ENCODE measurements around the gene TRMT2A. TPM values are rescaled to one million over a fixed set of nuclear protein-coding genes. Genes with fewer than 3 reads are reported as not detected.

The TRMT2A gene
- total RNA-seq, 1 experiment from 2014 or later: 68.1 TPM

DNA sequence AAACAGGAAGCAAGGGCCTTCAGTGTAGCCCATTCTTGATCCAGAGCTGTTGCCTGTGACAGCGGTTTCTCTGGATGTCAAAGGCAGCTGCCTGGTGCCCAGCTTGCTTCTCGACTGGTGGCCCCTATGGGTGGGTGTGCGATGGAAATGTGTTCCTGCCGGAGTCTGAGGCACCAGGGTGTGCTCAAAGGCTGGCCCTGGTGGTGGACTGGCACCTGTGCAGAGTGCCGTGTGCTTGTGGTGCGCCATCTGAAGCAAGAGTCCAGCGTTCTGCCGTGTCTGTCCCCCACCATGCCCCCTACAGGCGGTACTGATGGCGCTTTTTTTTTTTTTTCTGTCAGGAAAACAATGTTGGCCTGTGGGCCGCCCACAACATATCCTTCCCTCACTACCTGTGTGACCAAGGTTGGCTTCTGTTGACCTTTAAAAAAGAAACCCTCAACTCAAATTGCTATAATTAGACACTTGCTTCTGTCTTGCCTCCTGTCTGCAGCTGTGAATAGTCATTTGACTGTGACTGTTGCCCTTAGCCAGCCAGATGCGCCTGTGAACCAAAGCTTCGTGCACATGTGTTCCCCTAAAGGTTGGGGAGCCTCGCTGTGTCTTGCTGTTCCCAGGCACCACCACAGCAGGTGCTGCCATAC, 5.9 kb downstream of the TRMT2A start:
- CTCF ChIA-PET: no interaction called here
- peak; percentile 60 for DNase-seq (ENCODE audit: low spot score)
- BruUV-seq (replicated peaks): no TSS peak
- Histone ChIP-seq H3K27me3 (replicated peaks; ENCODE audit: insufficient read depth, low read depth, low read length, poor library complexity) (no peaks in the 10 kb centered on the region), H3K27ac (ENCODE audit: low read depth, low read length, poor library complexity, severe bottlenecking) (no peak overlapping the region), H3K36me3 (ENCODE audit: insufficient read depth, low read length, poor library complexity, severe bottlenecking) (peaks cover 87% of the 10 kb centered on the region), H3K4me3 (ENCODE audit: low read depth, low read length, poor library complexity, severe bottlenecking) (no peak overlapping the region), H3K9me3 (ENCODE audit: low read depth, low read length, poor library complexity, severe bottlenecking) (no peaks in the 10 kb centered on the region), H3K4me1 (ENCODE audit: insufficient read depth, low read length, poor library complexity, severe bottlenecking) (peaks cover 8% of the 10 kb centered on the region)
- intact Hi-C loops (cut with micrococcal nuclease; ENCODE audit: unreplicated experiment): no loop called here
- TF ChIP-seq, protein P1, sequence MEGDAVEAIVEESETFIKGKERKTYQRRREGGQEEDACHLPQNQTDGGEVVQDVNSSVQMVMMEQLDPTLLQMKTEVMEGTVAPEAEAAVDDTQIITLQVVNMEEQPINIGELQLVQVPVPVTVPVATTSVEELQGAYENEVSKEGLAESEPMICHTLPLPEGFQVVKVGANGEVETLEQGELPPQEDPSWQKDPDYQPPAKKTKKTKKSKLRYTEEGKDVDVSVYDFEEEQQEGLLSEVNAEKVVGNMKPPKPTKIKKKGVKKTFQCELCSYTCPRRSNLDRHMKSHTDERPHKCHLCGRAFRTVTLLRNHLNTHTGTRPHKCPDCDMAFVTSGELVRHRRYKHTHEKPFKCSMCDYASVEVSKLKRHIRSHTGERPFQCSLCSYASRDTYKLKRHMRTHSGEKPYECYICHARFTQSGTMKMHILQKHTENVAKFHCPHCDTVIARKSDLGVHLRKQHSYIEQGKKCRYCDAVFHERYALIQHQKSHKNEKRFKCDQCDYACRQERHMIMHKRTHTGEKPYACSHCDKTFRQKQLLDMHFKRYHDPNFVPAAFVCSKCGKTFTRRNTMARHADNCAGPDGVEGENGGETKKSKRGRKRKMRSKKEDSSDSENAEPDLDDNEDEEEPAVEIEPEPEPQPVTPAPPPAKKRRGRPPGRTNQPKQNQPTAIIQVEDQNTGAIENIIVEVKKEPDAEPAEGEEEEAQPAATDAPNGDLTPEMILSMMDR (conservative IDR thresholded peaks at IDR 0.05; ENCODE audit: low read depth, low read length): peak; percentile 63
- TF ChIP-seq EZH2 (IDR thresholded peaks at IDR 0.05; ENCODE audit: borderline replicate concordance, low read depth, low read length, poor library complexity, severe bottlenecking): no peak
- POLR2A ChIA-PET (ENCODE audit: low non-redundant PET): no interaction called here

DNA sequence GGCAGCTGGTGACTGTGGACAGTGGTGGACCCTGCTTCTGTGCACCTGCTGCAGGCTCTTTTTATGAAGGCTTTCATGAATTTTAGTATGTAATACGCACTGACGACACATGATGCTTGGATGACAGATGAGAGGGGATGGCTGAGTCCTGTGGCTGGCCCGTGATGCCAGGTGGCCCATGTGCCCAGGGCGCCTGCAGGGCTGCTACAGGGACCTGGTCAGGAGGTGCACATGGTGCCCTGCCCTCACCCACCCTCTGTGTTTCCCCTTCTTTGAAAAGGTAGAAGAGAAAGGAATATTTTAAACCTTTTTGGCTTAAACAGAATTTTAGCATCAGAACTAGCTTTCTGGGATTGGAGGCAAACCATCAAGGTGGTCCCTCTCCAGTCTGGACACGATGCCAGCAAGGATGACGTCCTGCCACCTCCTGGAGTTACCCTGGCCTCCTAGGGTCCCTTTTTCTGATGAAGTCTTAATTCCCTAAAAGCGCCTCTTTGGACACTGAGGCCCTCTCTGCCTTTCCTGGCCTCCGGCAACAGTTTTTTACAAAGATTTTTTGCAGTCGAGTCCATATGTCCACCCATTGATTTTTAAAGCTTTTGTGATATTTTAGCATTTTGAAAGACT, 6.6 kb downstream of the TRMT2A start:
- H3K36me3 ChIP-seq (ENCODE audit: insufficient read depth, low read length, poor library complexity, severe bottlenecking): peaks cover 90% of the 10 kb centered on the region
- no peak for TF ChIP-seq EZH2 (IDR thresholded peaks at IDR 0.05; ENCODE audit: borderline replicate concordance, low read depth, low read length, poor library complexity, severe bottlenecking)
- TF ChIP-seq, protein P1 (conservative IDR thresholded peaks at IDR 0.05; ENCODE audit: low read depth, low read length): no peak
- ChIA-PET POLR2A (ENCODE audit: low non-redundant PET) (interaction anchor here (0.6 kb wide), 2 partner anchors 10 to 286 kb away, joined by 3 read pairs; no protein-coding TSS in a partner anchor), CTCF (no interaction called here)
- intact Hi-C loops (cut with micrococcal nuclease; ENCODE audit: unreplicated experiment): no loop called here
- DNase-seq (ENCODE audit: low spot score): no peak
- no peaks in the 10 kb centered on the region for H3K9me3 ChIP-seq (ENCODE audit: low read depth, low read length, poor library complexity, severe bottlenecking)
- H3K4me3 ChIP-seq (ENCODE audit: low read depth, low read length, poor library complexity, severe bottlenecking): no peak overlapping the region
- H3K27ac ChIP-seq (ENCODE audit: low read depth, low read length, poor library complexity, severe bottlenecking): no peak overlapping the region
- no peaks in the 10 kb centered on the region for H3K27me3 ChIP-seq (replicated peaks; ENCODE audit: insufficient read depth, low read depth, low read length, poor library complexity)
- H3K4me1 ChIP-seq (ENCODE audit: insufficient read depth, low read length, poor library complexity, severe bottlenecking): peaks cover 2% of the 10 kb centered on the region
- TSS peak; percentile 66 for BruUV-seq (replicated peaks)

DNA sequence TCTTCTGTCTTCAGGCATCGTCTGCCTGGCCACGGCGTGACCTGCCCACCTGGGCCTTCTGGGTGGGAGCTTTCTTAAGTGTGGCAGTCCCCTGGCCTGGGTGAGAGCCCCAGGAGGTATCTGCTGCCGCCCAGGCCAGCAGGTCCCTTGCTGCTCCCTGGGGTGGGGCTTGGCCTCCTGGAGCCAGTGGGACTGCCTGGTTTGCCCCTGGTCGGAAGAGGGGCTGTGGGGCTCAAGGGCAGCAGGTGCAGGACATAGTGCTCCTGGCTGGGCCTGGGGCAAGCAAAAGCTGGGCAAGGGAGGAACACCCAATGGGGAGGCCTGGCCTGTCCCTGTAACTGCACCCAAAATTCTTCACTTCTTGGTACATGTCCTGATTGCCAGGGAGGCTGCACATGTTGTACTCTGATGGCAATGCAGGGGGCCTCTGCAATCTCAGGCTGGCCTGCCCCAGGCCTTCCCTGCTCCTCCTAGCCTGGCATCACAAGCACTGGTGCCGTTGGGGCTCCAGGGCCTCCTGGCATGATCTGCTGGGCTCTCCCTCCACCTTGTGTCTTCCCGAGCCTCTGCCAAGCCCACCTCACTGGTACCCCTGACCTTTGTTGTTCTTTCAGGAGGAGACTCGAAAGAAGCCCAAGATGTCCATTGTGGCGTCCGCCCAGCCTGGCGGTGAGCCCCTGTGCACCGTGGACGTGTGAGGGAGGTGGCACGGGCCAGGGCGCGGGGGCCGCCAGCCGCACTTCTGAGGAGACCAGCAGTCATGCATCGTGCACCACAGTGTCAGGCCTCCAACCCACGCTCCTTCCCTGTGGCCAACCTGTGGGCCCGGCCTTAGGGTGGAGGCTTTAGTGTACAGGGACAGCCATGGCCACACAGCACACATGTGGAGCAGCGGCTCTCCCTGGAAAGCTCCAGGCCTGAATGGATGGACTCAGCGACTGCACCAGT, 7.3 kb downstream of the TRMT2A start:
- no peak for TF ChIP-seq EZH2 (IDR thresholded peaks at IDR 0.05; ENCODE audit: borderline replicate concordance, low read depth, low read length, poor library complexity, severe bottlenecking)
- TF ChIP-seq, protein P1 (conservative IDR thresholded peaks at IDR 0.05; ENCODE audit: low read depth, low read length): no peak
- no TSS peak for BruUV-seq (replicated peaks)
- no peak overlapping the region for H3K4me3 ChIP-seq (ENCODE audit: low read depth, low read length, poor library complexity, severe bottlenecking)
- ChIA-PET POLR2A (ENCODE audit: low non-redundant PET) (interaction anchor here (0.6 kb wide), 2 partner anchors 287 to 903 kb away, joined by 3 read pairs; no protein-coding TSS in a partner anchor), CTCF (interaction anchor here (0.5 kb wide), 1 partner anchor 454 kb away, joined by 3 read pairs; no protein-coding TSS in a partner anchor)
- no peaks in the 10 kb centered on the region for H3K27me3 ChIP-seq (replicated peaks; ENCODE audit: insufficient read depth, low read depth, low read length, poor library complexity)
- H3K4me1 ChIP-seq (ENCODE audit: insufficient read depth, low read length, poor library complexity, severe bottlenecking): no peaks in the 10 kb centered on the region
- peaks cover 90% of the 10 kb centered on the region for H3K36me3 ChIP-seq (ENCODE audit: insufficient read depth, low read length, poor library complexity, severe bottlenecking)
- no peak for DNase-seq (ENCODE audit: low spot score)
- H3K9me3 ChIP-seq (ENCODE audit: low read depth, low read length, poor library complexity, severe bottlenecking): no peaks in the 10 kb centered on the region
- no peak overlapping the region for H3K27ac ChIP-seq (ENCODE audit: low read depth, low read length, poor library complexity, severe bottlenecking)
- intact Hi-C loops (cut with micrococcal nuclease; ENCODE audit: unreplicated experiment): no loop called here
